HL-60 (cell line): ENCODE data around the gene NELFA.

Experiments used
- GABPA ChIP-seq: IDR thresholded peaks from 2 replicates; pipeline ENCODE4 v1.6.1; 2012; ENCODE audit warnings: low read depth
- POLR2AphosphoS5 ChIP-seq: IDR thresholded peaks from 2 replicates; pipeline ENCODE4 v1.6.1; 2012; ENCODE audit warnings: low read depth
- SPI1 ChIP-seq: IDR thresholded peaks from 2 replicates; pipeline ENCODE4 v1.6.1; 2012; ENCODE audit warnings: low read depth, mild to moderate bottlenecking, borderline replicate concordance
- TF ChIP-seq, protein P1 (sequence below): IDR thresholded peaks from one replicate; pipeline ENCODE4 v1.5.1; 2011; ENCODE audit warnings: low read length, control low read depth, inconsistent platforms; ENCODE audit not compliant: insufficient read depth
- TF ChIP-seq, protein P2 (sequence below): IDR thresholded peaks from 2 replicates; pipeline ENCODE4 v1.6.1; 2012; ENCODE audit warnings: low read depth; ENCODE audit not compliant: insufficient replicate concordance

DNA sequence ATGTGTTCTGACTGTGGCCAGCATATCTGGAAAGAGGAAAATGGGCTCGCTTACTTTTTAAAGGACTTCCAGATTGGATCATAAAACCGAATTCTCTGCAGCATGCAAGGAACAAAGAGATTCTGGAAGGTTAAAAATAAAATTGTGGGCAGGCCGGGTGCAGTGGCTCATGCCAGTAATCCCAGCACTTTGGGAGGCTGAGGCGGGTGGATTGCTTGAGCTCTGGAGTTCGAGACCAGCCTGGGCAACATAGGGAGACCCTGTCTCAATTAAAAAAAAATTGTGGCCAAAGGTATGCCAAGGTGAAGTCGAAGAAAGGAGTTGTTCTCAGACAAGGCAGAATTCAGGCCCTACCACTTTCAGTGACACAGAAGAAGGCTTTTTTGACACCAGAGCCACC lies 37.8 kb downstream of the NELFA start:
- TF ChIP-seq, protein P1, sequence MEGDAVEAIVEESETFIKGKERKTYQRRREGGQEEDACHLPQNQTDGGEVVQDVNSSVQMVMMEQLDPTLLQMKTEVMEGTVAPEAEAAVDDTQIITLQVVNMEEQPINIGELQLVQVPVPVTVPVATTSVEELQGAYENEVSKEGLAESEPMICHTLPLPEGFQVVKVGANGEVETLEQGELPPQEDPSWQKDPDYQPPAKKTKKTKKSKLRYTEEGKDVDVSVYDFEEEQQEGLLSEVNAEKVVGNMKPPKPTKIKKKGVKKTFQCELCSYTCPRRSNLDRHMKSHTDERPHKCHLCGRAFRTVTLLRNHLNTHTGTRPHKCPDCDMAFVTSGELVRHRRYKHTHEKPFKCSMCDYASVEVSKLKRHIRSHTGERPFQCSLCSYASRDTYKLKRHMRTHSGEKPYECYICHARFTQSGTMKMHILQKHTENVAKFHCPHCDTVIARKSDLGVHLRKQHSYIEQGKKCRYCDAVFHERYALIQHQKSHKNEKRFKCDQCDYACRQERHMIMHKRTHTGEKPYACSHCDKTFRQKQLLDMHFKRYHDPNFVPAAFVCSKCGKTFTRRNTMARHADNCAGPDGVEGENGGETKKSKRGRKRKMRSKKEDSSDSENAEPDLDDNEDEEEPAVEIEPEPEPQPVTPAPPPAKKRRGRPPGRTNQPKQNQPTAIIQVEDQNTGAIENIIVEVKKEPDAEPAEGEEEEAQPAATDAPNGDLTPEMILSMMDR = no peak
- TF ChIP-seq POLR2AphosphoS5 = no peak
- TF ChIP-seq, protein P2, sequence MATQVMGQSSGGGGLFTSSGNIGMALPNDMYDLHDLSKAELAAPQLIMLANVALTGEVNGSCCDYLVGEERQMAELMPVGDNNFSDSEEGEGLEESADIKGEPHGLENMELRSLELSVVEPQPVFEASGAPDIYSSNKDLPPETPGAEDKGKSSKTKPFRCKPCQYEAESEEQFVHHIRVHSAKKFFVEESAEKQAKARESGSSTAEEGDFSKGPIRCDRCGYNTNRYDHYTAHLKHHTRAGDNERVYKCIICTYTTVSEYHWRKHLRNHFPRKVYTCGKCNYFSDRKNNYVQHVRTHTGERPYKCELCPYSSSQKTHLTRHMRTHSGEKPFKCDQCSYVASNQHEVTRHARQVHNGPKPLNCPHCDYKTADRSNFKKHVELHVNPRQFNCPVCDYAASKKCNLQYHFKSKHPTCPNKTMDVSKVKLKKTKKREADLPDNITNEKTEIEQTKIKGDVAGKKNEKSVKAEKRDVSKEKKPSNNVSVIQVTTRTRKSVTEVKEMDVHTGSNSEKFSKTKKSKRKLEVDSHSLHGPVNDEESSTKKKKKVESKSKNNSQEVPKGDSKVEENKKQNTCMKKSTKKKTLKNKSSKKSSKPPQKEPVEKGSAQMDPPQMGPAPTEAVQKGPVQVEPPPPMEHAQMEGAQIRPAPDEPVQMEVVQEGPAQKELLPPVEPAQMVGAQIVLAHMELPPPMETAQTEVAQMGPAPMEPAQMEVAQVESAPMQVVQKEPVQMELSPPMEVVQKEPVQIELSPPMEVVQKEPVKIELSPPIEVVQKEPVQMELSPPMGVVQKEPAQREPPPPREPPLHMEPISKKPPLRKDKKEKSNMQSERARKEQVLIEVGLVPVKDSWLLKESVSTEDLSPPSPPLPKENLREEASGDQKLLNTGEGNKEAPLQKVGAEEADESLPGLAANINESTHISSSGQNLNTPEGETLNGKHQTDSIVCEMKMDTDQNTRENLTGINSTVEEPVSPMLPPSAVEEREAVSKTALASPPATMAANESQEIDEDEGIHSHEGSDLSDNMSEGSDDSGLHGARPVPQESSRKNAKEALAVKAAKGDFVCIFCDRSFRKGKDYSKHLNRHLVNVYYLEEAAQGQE = no peak
- TF ChIP-seq GABPA = no peak
- TF ChIP-seq SPI1 = no peak
